SKM-1 treated with dmso at 0.1 percent for 144 hours (cell line): Measurements from ENCODE around the gene RIPOR3.
"Not testable (repeated sequence)": the region's sequence is repeated elsewhere in the genome, so short reads cannot be mapped to it uniquely, and the experiment has no call there.

Experiments
- DNase-seq: peaks from one replicate; lab custom pipeline; 2025; ENCODE audit not compliant: unreplicated experiment; lab: John Stamatoyannopoulos, UW

The RIPOR3 gene

GRCh38 chr20:50635014-50635557 is 56.3 kb downstream of the RIPOR3 start:
- no peak for DNase-seq

GRCh38 chr20:50634191-50634590 is 57.2 kb downstream of the RIPOR3 start:
- DNase-seq: no peak

GRCh38 chr20:50633361-50633760 is 58.0 kb downstream of the RIPOR3 start:
- DNase-seq: no peak

GRCh38 chr20:50632701-50633100 is 58.6 kb downstream of the RIPOR3 start:
- DNase-seq: no peak

- DNase-seq: no peak
Measured at GRCh38 chr20:50632236-50632635, 59.1 kb downstream of the RIPOR3 start.

GRCh38 chr20:50630578-50631263 is 60.6 kb downstream of the RIPOR3 start:
- no peak for DNase-seq

GRCh38 chr20:50629670-50630045 is 61.7 kb downstream of the RIPOR3 start:
- DNase-seq: no peak

GRCh38 chr20:50628853-50629669 is 62.3 kb downstream of the RIPOR3 start:
- DNase-seq: no peak

- DNase-seq: no peak
Measured at GRCh38 chr20:50628332-50628731, 63.0 kb downstream of the RIPOR3 start.

GRCh38 chr20:50627747-50628146 is 63.6 kb downstream of the RIPOR3 start:
- no peak for DNase-seq

GRCh38 chr20:50625986-50626677 is 65.2 kb downstream of the RIPOR3 start:
- DNase-seq: peak; percentile 56

GRCh38 chr20:50624351-50625016 is 66.9 kb downstream of the RIPOR3 start:
- no peak for DNase-seq

GRCh38 chr20:50621068-50621665 is 70.2 kb downstream of the RIPOR3 start:
- DNase-seq: no peak

GRCh38 chr20:50620459-50620858 is 70.9 kb downstream of the RIPOR3 start:
- not testable (repeated sequence) for DNase-seq

GRCh38 chr20:50618537-50618936 is 72.8 kb downstream of the RIPOR3 start:
- DNase-seq: no peak

GRCh38 chr20:50617022-50617421 is 74.3 kb downstream of the RIPOR3 start:
- DNase-seq: no peak

- DNase-seq: no peak
Measured at GRCh38 chr20:50615407-50615806, 75.9 kb downstream of the RIPOR3 start.

GRCh38 chr20:50613438-50614169 is 77.7 kb downstream of the RIPOR3 start:
- no peak for DNase-seq

- no peak for DNase-seq
Measured at GRCh38 chr20:50611128-50611810, 80.1 kb downstream of the RIPOR3 start.
